COR-L47 (cell line): ENCODE results near the gene OR6K6.

Source experiments
- DNase-seq: peaks from one replicate; lab custom pipeline; 2025; lab: John Stamatoyannopoulos, UW

OR6K6 gene

DNA sequence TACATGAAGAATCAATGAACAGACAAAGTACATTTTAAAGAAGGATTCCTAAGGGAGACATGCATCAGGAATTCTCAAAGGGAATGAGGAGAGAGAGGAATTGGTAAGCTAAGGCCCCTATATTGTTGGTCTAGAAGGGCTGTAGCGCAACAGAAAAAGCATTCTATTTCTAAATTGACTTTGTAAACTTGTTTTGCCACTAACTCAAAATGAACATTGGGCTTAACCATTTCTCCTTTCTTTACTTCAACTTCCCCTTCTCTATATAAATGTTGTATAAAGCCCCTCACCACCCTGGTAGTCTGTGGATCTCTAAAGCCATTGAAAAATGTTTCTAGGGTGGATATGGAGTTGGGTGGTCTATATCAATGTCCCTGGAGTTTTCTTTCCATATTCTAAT, 46.9 kb downstream of the OR6K6 start:
- no peak for DNase-seq

DNA sequence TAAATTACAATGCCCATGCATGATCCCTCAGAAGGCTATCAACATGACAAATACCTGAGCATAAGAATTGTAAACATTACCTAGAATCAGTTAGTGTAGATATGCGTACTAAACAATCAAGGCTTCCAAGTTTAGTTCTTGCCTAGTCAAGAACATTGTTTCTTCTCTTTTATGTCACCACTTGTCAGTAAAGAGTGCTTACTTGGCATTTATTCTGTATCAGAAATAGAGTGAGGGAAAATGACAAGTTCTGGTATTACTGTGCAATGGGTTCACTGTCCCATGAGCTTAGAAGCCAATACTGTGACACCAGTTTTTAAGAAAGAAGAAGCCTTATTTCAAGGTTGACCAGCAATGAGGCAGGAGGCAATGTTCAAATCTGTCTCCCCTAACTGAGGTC, 49.2 kb downstream of the OR6K6 start:
- DNase-seq = no peak
